ENCODE measurements around the gene FIBCD1.

DNA sequence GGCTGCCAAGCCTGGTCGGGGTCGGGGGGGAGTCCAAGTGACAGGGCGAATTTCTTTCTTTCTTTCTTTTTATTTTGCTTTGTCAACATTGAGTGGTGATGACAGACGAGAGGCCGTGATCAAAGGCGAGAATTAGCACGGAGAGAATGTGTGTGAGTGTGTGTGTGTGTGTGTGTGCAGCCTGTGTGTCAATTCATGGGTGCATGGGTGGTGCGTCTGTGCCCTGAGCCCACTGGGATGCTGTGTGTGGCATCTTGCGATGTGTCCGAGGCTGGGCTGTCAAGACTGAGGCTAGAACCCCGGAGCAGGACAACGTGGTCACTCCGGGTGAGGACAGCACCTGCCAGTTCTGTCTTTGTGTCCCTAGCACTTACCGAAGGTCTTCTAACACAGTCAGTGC is 4.7 kb upstream of the FIBCD1 start:
- TF ChIP-seq, protein P1, sequence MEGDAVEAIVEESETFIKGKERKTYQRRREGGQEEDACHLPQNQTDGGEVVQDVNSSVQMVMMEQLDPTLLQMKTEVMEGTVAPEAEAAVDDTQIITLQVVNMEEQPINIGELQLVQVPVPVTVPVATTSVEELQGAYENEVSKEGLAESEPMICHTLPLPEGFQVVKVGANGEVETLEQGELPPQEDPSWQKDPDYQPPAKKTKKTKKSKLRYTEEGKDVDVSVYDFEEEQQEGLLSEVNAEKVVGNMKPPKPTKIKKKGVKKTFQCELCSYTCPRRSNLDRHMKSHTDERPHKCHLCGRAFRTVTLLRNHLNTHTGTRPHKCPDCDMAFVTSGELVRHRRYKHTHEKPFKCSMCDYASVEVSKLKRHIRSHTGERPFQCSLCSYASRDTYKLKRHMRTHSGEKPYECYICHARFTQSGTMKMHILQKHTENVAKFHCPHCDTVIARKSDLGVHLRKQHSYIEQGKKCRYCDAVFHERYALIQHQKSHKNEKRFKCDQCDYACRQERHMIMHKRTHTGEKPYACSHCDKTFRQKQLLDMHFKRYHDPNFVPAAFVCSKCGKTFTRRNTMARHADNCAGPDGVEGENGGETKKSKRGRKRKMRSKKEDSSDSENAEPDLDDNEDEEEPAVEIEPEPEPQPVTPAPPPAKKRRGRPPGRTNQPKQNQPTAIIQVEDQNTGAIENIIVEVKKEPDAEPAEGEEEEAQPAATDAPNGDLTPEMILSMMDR (IDR thresholded peaks at IDR 0.05; ENCODE audit: low read length) = no peak
- no peak for TF ChIP-seq EZH2 (IDR thresholded peaks at IDR 0.05; ENCODE audit: borderline replicate concordance, low read length)
